Vagina (tissue), 2 donors: ENCODE data around the gene DYSF.

Experiments
- POLR2A ChIP-seq, 2 donors: fragments of 450-650 bp; IDR thresholded peaks; one replicate each; pipeline ENCODE4 v1.6.1; 2017; ENCODE audit warnings: antibody characterized with exemption in 2 of 2, mild to moderate bottlenecking in 2 of 2, moderate library complexity in 2 of 2
- POLR2AphosphoS5 ChIP-seq, 2 donors: sonication (generic); formaldehyde crosslinking; IDR thresholded peaks; one replicate each; pipeline ENCODE4 v1.9.0; 2017; ENCODE audit warnings: antibody characterized with exemption in 2 of 2, mild to moderate bottlenecking in 2 of 2, low read depth in 1 of 2; ENCODE audit not compliant: insufficient read depth in 1 of 2
- TF ChIP-seq, protein P1 (sequence below), 3 experiments: fragments of 450-650 bp in 2 of 3; fragments of 200-600 bp in 1 of 3; sonication (generic) in 1 of 3; IDR thresholded peaks; one replicate each; pipeline ENCODE4 v1.5.1; 2017 to 2019; ENCODE audit warnings: antibody characterized with exemption in 3 of 3, mild to moderate bottlenecking in 2 of 3, moderate library complexity in 2 of 3

DNA sequence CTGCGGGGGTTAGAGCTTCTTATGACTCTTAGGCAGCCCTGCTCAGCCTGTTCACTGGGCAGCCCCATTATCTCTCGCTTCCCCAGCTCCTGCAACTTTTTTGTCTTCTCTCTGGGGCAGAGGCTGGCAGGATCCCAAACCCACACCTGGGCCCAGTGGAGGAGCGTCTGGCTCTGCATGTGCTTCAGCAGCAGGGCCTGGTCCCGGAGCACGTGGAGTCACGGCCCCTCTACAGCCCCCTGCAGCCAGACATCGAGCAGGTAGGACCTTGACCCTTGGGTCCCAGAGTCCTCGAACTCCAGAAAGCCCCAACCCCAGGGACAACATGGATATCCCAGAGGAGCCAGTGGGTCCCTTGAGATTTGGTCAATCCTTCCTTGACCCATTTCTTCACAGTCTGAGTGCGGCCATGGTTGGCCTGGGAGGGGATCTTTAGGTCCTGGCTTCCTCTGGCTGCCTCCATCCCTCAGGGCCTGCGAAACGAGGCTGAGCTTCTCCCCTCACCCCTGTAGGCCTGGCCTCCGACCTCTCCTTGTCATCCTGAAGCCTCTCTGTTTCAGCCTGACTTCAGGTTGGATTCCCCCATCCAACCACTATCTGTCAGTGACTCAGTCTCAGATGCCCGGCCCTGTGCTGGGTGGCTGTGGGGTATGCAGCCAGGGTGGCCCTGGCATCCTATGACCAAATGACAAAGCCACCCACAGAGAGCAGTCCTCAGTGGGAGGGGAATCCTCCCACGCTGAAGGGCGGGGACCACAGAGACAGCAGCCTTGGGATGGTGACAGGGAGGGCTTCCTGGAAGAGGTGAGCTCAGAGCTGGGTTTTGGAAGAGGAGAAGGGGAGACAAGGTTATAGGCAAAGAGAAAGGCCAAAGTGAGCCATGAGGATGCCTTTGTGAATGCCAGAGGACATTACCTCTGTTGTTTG is 214.2 kb downstream of the DYSF start:
- no peak for TF ChIP-seq POLR2A (IDR thresholded peaks at IDR 0.05)
- TF ChIP-seq, protein P1, sequence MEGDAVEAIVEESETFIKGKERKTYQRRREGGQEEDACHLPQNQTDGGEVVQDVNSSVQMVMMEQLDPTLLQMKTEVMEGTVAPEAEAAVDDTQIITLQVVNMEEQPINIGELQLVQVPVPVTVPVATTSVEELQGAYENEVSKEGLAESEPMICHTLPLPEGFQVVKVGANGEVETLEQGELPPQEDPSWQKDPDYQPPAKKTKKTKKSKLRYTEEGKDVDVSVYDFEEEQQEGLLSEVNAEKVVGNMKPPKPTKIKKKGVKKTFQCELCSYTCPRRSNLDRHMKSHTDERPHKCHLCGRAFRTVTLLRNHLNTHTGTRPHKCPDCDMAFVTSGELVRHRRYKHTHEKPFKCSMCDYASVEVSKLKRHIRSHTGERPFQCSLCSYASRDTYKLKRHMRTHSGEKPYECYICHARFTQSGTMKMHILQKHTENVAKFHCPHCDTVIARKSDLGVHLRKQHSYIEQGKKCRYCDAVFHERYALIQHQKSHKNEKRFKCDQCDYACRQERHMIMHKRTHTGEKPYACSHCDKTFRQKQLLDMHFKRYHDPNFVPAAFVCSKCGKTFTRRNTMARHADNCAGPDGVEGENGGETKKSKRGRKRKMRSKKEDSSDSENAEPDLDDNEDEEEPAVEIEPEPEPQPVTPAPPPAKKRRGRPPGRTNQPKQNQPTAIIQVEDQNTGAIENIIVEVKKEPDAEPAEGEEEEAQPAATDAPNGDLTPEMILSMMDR (IDR thresholded peaks at IDR 0.05) = no peak
- TF ChIP-seq POLR2AphosphoS5 (IDR thresholded peaks at IDR 0.05; ENCODE audit: insufficient read depth in 1 of 2, low read depth in 1 of 2) = no peak
